NK-92 (cell line): Measurements from ENCODE around the gene RAD9B.

Experiments
- DNase-seq: peaks from one replicate; lab custom pipeline; 2025; ENCODE audit not compliant: unreplicated experiment; lab: John Stamatoyannopoulos, UW

Gene RAD9B

DNA sequence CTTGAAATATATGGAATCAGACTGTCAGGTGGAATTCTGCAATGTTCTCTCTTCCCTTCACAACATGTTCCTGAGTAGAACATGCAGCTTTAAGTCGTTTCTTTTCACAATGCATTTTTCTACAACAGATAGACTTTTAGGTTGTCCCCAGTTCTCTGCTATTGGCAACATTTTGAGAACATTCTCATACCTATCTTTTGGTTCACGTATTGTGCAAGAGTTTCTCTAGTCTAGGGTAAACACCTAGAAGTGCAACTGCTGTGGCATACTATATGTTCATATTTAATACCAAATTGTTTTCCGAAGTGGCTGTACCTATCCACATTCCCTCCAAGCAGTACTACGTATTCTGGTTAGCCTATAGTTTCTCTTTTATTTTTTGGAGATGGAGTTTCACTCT, 48.9 kb downstream of the RAD9B start:
- no peak for DNase-seq
